Calu3 (cell line): ENCODE measurements around the gene ZNF333. TPM values are rescaled to one million over a fixed set of nuclear protein-coding genes. Genes with fewer than 3 reads are reported as not detected.

Source experiments
- BruUV-seq: library from RNA; stranded (reverse); fragments of 400-500 nt; replicated peaks from 2 replicates; lab custom pipeline; 2021; lab: Mats Ljungman, UMichigan
- CTCF ChIA-PET: fragments of 300-600 bp; sonication (Branson Sonifier 250); formaldehyde crosslinking; loops from one replicate; lab custom pipeline; 2022; ENCODE audit warnings: antibody characterized with exemption; lab: Charles Lee
- DNase-seq: peaks from one replicate; pipeline ENCODE4 v3.0.0; 2022
- H3K27ac Mint-ChIP-seq: one replicate; pipeline ENCODE4 v1.8.0; 2022; ENCODE audit warnings: mixed read lengths; ENCODE audit not compliant: unreplicated experiment
- H3K27me3 Mint-ChIP-seq: one replicate; pipeline ENCODE4 v1.8.0; 2022; ENCODE audit warnings: mixed read lengths; ENCODE audit not compliant: unreplicated experiment
- H3K36me3 Mint-ChIP-seq: one replicate; pipeline ENCODE4 v1.8.0; 2022; ENCODE audit warnings: mild to moderate bottlenecking, moderate library complexity, mixed read lengths; ENCODE audit not compliant: insufficient read depth, unreplicated experiment
- H3K4me1 Mint-ChIP-seq: one replicate; pipeline ENCODE4 v1.8.0; 2022; ENCODE audit warnings: mild to moderate bottlenecking, low read depth, mixed read lengths; ENCODE audit not compliant: unreplicated experiment
- H3K4me3 Mint-ChIP-seq: one replicate; pipeline ENCODE4 v1.8.0; 2022; ENCODE audit warnings: mild to moderate bottlenecking, low read depth, moderate library complexity, mixed read lengths; ENCODE audit not compliant: unreplicated experiment
- H3K9me3 Mint-ChIP-seq: one replicate; pipeline ENCODE4 v1.8.0; 2022; ENCODE audit warnings: low read depth, mixed read lengths; ENCODE audit not compliant: unreplicated experiment
- CTCF ChIP-seq: fragments of 200-600 bp; IDR thresholded peaks from one replicate; pipeline ENCODE4 v1.8.0; 2022; ENCODE audit warnings: antibody characterized with exemption; ENCODE audit not compliant: unreplicated experiment
- intact Hi-C: fragments of 100-400 bp; cut with micrococcal nuclease; formaldehyde crosslinking; loops from one replicate; pipeline ENCODE4 v1.10.0; 2022; ENCODE audit not compliant: unreplicated experiment
- total RNA-seq: library from RNA; stranded (reverse); gene quantifications from 2 replicates; pipeline ENCODE4 v1.2.3, GENCODE V29; 2022

Gene ZNF333
- total RNA-seq, 1 experiment from 2014 or later: 5.8 TPM

DNA sequence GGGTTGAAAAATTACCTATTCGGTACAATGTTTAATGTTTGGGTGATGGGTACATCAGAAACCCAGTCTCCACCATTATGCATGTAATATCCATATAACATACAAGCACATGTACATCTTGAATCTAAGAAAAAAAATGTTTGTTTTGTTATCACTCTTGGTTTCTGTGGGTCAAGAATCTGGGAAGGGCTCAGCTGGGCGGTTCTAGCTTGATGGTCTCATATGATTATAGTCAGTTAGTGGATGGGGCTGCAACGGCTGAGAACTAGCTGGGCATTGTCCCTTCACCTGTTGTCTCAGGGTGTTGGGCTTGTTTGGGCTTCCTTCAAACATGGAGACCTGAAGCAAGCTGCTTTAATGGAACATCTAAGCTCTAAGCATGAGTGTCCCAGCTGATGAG is 19.9 kb upstream of the ZNF333 start:
- CTCF ChIA-PET: no interaction called here
- no peak overlapping the region for H3K27ac Mint-ChIP-seq
- H3K27me3 Mint-ChIP-seq: peaks cover 53% of the 10 kb centered on the region
- H3K9me3 Mint-ChIP-seq: no peaks in the 10 kb centered on the region
- no peak for DNase-seq
- H3K4me3 Mint-ChIP-seq: no peak overlapping the region
- intact Hi-C loops: no loop called here
- BruUV-seq: no TSS peak
- H3K36me3 Mint-ChIP-seq: no peaks in the 10 kb centered on the region
- no peak for TF ChIP-seq CTCF
- H3K4me1 Mint-ChIP-seq: no peaks in the 10 kb centered on the region

GRCh38 chr19:14670408-14670807 is 19.4 kb upstream of the ZNF333 start:
- CTCF ChIA-PET: no interaction called here

DNA sequence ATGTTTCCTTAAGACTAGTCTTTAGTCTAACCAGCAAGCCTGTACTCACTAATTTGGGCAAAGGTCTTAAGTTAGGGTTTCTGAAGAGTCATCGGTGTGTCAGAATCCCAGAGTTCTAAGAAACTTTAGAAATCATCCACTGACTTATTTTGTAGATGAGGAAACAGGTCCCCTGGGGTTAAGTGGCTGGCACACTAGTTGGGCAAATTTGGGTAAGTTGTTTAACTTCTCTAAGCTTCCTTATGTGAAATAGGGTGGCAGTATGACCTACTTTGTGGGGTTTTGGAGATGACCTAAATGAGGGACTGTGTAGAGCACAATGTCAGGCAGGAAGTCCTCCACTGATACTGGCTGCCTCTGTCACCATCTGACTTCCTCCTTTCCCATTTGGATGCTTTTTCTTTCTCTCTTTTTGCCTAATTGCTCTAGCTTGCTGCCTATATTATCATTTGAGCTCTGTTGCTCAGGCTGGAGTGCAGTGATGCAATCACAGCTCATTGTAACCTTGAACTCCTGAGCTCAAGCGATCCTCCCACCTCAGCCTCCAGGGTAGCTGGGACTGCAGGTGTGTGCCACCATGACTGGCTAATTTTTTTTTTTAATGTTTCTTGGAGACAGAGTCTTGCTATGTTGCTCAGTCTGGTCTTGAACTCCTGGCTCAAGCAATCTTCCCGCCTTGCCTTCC is 17.5 kb upstream of the ZNF333 start:
- DNase-seq: no peak
- no TSS peak for BruUV-seq
- Mint-ChIP-seq H3K4me3 (no peak overlapping the region), H3K9me3 (no peaks in the 10 kb centered on the region), H3K36me3 (no peaks in the 10 kb centered on the region), H3K4me1 (no peaks in the 10 kb centered on the region), H3K27ac (no peak overlapping the region), H3K27me3 (peaks cover 53% of the 10 kb centered on the region)
- no peak for TF ChIP-seq CTCF
- CTCF ChIA-PET: interaction anchor here (0.7 kb wide), 1 partner anchor 9 kb away, joined by 3 read pairs; no protein-coding TSS in a partner anchor
- intact Hi-C loops: no loop called here

More at GRCh38 chr19:14670408-14670807, 19.4 kb upstream of the ZNF333 start:
- Mint-ChIP-seq H3K9me3 (no peaks in the 10 kb centered on the region), H3K27ac (no peak overlapping the region), H3K4me1 (no peaks in the 10 kb centered on the region), H3K27me3 (peaks cover 53% of the 10 kb centered on the region), H3K4me3 (no peak overlapping the region), H3K36me3 (no peaks in the 10 kb centered on the region)
- BruUV-seq: no TSS peak
- no peak for DNase-seq
- intact Hi-C loops: no loop called here
- no peak for TF ChIP-seq CTCF

DNA sequence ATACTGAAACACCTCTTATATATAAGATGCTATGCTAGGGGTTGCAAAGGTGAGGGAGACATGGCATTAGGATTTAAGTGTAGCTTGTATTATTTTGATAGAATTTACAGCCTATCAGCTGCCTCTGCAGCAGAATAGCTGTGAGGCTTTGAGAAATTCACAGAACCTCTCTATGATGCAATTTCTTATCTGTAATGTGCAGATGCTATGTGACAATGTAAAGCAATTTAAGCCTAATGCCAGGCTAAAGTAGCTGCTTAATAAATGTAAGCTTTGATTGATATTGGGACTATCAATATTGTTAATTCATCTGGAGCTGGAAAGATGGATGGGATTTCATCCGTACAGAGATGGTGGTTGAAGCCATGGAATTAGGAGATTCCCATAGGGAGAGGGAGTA is 16.8 kb upstream of the ZNF333 start:
- intact Hi-C loops: no loop called here
- H3K27me3 Mint-ChIP-seq: peaks cover 53% of the 10 kb centered on the region
- H3K4me3 Mint-ChIP-seq: no peak overlapping the region
- no peak for DNase-seq
- H3K9me3 Mint-ChIP-seq: no peaks in the 10 kb centered on the region
- no peak overlapping the region for H3K27ac Mint-ChIP-seq
- no peaks in the 10 kb centered on the region for H3K36me3 Mint-ChIP-seq
- no peak for TF ChIP-seq CTCF
- no TSS peak for BruUV-seq
- H3K4me1 Mint-ChIP-seq: no peaks in the 10 kb centered on the region
- CTCF ChIA-PET: interaction anchor here (0.7 kb wide), 1 partner anchor 10 kb away, joined by 3 read pairs; no protein-coding TSS in a partner anchor
